Activated CD4-positive, alpha-beta T cell treated with anti-CD3 and anti-CD28 coated beads, Interleukin-2, Interleukin-6, amounts not matched to agents 100 ng/mL and 50 ng/mL, durations not matched to agents 16 hours and 8 hours (primary cell): ENCODE data around the gene CTNNA3.

Experiments used
- DNase-seq: peaks from one replicate; pipeline ENCODE4 v3.0.0-alpha.2; 2020

Gene CTNNA3

DNA sequence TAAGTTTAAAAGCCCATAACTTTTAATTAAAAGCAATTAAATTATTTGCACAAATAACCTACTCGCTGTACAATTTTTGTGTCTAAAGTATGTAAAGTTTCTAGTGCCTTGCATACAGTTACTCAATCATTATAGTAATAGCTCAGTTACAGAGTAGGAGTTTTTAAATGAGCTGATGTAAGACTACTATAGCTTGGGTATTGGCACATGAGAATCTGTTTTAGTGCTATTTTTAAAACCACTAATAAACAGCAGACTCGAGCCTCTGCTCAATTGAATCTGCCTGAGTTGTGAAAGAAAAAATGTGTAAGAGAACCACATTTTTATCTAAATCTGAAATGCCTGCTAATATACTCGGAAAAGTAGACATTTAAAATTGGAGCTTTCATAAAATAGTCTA is 31.1 kb downstream of the CTNNA3 start:
- DNase-seq = no peak

DNA sequence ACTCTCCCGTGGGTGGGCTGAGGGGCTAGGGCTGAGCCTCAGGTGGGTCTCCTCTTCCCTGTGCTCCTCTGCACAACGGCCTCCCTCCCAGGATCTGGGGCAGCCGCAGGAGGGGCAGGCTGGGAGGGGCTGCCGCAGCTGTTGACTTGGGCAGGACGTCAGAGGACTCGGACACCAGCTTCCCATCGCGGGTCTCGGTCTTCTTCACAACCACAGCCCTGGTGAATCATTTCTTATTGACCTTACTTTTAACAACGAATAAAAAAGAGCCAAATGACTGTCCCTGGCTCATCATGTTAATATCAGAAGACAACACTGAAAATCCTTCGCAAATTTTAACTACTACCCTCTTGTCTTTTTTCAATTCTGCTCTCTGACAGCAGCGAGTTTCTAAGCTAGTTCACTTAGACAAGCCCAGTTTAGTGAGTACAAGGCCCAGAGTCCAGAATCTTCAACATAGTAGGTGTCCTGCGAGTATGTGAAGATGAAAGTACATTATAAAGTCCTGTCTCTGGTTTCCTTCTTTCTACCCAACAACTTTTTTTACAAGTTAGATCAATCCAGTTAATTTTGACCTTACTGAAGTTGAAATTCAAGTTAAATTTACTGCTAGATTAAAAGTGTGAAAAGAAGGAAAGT is 32.4 kb downstream of the CTNNA3 start:
- DNase-seq = no peak

DNA sequence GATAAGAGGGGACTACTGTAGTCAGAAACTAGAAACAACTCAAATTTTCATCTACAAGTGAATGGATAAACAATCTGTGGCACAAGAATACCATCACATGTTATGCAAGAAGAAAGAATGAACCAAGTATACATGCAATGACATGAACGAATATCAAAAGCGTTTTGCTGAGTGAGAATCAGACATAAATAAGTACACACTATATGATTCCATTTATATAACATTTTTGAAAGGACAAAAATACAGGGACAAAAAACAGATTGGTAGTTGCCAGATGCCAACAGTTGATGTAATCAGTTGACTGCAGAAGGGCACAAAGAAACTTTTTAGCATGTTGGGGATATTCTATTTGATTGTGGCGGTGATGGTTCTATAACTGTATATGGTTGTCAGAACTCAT is 33.6 kb downstream of the CTNNA3 start:
- DNase-seq = no peak

DNA sequence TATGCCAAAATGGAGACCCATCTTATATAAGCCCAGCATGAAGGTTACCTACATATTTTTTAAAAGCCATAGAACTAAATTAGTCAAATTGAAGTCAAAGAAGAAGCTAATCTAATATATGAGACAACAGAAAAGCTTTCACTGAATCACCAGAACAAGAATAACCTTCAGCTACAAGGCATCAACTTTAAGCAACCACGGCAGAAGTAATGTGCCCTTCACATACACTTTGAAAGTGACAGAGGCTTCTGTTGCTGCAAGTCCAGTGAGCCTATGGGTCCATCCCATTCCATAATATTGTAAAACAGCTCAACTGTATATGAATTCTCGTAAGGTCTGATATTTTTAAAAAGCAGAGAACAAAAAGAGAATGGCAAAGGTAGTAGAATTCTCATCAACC is 36.5 kb downstream of the CTNNA3 start:
- no peak for DNase-seq

DNA sequence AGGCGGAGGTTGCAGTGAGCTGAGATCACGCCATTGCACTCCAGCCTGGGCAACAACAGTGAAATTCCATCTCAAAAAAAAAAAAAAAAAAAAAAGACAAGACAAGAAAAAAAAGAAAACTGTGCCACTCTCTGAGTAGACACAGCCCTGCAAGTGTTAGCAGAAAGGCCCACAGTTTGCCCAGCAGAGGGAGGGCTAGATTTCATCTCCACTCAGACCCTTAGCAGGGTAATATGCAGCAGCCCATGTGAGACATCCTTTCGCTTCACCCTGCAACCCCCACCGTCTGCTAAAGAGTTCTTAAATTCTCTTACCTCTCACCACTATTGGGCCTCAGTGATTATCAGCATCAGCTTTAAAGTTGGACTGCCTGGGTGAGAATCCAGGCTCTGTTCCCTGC is 38.2 kb downstream of the CTNNA3 start:
- DNase-seq = no peak

DNA sequence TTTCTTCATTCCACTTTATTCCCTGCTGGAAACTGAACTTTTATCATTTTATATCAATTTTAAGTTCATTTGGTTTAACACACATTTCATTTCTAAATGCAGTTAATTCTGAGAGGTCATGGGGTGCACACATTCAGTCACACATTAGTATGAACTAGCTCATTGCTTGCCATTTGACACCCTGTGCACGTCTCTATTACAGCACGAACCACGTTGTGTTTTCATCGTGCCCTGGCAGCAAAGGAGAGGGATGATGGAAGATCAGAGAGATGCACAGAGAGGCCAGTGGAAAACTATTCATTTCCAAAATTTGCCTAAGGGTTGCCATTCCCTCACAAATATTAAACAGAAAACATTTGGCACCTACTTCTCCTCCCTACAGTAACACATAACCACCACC is 45.4 kb downstream of the CTNNA3 start:
- DNase-seq = no peak

DNA sequence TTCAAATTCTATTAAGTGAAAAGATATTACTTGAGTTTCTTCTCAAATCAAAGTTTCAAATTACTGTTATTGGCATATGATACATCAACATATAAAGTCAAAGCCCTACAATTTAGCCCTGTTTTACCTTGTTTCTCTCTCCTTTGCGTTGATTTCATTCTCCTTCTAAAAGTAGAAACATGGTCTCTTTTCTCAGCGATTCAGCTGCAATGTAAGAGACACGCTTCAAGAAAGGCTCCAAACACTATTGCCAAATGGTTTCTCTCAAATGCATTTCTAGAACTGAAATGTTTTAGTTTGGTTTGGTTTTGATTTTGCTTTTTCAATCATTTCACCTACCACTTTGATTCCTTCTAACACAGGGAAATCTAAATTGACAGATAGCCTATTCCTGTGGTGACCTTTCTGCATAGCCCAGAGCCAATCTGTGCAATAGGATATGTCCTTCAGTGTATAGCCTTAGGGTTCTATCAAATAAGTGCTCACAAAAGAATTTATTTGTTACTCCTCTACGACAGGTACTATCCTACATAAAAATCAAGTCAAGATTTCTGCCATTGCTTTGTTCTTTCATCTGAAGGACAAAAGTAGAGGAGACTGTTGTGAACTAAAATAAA is 47.3 kb downstream of the CTNNA3 start:
- no peak for DNase-seq

DNA sequence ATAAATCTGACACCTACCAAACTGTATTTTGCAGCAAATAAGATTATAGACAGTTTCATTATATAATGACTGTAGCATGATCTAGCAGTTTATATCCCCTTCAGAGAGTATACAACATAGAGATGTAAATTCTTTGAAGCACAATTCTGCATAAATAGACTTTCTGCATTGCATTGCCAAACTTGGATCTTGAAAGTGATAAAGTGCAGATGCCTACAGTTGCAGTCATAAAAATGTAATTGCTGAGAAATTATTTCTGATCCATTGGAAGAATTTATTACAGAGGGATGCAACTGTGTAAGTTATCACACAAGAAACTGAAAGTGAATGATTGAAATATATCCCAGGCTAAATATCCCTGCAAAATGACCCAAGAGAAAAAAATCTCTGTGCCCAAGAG is 65.1 kb downstream of the CTNNA3 start:
- no peak for DNase-seq

DNA sequence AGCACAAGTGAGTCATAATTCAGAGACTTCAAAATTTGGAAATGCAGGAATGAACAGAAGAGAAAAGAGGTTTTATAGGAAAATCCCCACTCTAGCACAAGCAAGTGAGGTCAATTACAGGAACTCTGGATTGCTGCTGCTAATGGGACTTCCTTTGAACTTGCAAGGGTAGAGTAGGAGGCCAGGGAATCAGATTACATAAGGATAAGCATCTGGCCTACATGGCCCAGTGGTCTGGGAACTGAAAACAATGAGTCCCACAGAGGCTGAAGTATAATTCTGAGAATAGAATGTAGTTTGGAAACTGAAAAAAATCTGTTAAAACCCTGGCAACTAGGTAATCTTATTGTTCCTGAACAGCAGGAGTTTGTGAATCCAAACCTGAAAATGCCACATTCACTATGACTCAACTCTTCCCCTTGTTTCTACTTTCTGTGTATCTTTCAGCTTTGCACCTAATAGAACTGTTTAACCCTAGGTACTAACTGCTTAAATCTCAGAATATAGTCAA is 66.5 kb downstream of the CTNNA3 start:
- no peak for DNase-seq

DNA sequence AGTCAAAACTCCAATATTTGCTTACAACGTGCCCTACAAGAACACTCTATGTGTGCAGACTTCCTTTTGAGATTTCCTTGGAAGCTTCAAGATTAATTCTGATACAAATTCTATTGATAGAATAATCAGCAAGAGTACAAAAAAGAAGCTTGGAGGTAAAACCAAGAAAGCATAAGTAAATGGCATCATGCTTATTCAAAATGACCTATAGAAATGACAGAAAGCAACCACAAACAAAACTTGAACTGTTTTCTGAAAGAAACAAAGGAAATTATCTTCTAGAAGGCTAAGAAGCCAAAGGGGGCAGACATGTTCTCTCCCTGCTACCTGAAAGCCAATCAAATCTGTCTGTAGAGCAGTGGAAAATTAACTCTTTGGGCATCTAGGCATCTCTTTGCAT is 73.0 kb downstream of the CTNNA3 start:
- no peak for DNase-seq

DNA sequence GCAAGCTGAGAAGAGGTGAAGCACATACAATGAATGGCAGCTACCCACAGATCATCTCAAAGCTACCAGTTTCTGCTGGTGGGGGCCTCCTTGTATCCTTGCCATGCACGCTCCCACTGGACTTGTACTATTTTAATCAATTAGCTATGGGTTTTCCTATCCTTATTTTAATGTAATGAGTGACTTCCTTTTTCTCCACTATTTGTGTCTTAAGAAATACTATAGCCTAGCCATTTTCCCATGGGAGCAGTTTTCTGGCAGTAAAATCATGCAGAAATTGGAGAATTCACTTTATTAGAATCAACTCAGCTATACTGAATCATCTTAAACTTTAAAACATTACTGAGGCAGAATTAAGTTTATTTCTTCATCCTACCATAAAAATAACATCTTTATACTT is 73.5 kb downstream of the CTNNA3 start:
- DNase-seq = no peak

DNA sequence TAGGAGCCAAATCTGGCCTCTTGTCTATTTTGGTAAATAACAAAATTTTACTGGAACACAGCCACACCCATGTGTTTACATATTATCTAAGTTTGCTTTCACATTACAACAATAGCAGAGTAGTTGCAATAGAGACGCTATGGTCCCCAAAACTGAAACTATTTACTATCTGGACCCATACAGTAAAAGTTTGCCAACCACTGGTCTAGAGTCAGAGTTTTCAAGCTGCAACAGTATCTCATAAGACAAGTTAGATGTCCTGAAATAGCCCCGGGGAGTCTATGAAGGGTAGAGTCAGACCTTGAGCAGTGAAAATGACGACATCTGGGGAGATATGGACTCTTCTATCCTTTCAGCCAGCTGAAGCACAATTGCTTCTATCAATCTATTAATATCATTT is 74.2 kb downstream of the CTNNA3 start:
- DNase-seq = no peak

DNA sequence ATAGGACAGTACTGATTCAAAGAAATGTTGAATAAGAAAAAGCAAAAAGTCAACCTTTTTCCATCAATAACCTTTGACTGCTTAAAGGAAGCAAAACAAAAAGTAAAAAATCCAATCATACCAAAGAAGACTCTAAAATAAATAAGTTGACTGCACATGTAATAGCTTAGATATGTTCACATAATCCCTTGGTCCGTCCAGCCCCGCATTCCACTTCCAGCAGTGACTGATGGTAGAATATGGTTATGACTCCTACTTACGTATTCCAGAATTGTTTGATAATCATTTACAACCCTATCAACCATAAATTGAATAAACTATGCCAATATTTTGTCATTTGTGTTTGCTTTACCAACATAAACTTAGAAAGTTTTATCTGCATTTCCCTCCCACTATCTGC is 77.9 kb downstream of the CTNNA3 start:
- DNase-seq = no peak

DNA sequence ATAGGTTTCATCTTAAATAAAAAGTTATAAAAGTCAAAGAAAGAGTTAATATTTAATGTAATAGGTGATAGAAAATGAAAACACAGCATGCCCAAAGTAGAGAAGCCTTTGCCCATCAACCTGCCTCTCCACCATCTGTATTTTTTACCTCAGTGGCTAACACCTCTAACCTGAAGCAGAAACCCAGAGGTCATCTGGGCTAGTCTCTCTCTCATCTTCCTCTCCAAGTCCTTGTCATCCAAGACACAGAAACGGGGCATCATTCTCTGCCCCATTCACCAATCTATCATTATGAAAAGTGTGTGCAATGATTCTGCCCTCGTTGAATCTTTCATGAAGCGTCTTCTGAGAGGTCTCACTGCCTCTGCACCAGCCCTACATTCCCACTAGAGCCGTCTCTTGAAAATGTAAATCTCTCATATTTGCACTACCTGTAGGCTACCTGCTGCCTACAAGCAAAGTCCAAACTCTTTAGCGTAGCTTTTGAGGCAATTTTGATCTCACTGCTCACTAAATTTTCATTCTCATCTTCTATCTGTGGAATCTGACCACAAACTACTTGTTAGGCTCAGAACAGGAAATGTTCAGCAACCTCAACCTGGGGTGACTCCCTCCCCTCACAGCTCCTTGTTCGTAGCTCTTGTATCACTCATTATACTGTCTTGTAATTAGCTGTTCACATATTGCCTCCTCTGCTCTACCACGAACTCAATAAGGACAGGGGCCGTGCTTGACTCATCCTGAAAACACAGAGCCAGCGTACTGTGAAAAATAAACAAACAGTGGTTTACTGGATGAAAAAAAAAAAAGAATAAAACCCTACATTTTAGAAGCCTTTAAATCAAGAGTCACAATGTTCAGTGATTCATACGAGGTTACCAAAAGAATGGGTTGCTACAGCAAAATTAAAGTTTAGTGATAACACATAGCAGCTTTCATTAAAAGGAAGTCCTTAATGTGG is 83.1 kb downstream of the CTNNA3 start:
- DNase-seq = peak; percentile 89

DNA sequence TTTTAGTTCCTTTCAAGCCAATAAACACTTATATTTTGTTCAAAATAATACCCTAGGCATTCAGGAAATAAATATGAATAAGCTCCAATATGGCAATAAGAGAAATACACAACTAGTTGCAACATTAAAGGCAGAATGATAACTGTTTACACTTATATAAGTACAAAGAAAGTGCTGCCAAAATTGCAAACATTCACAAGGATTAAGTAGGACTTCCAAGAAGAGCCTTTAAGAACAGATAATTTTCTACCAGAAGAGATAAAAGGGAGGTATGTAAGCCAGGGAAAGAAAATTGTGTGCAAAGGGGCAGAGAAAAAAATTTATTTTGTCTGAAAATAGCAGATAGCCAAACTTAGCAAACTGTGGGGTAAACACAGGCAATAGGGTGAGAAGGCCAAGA is 83.8 kb downstream of the CTNNA3 start:
- DNase-seq = no peak

DNA sequence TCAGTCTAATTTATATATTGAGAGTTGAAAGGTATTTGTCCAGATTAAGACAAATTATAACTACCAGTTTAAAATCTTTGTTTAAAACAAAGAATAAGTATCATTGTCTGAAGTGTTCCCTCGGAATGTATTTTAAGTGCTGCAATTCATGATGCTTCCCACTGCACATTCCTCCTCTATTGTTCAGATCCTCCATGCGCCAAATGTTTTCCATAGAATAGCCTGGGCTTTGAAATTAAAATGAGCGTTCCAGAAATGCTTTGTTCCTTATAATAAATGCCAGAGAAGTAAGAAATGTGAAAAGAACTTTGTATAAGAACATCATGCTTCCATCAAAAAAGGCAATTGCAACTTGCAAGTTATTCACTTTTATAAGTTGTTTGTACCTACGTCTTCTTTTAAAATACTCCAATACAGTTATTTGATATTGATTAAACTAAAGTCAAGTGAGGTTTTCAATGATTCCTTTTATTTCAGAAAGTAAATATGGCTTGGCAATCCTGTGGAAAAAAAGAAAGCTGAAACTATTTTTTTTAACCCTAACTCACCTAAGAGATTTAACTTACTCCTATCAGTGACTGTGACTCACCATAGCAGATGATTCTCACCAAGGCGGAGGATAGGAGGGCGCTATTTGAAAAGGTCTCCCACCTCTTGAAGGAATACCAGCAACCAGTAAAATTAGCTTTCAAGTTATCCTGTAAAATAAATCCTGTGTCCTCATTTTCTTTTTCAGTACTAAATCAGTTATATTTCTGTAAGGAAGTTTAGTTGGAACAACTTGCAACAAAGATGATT is 85.8 kb downstream of the CTNNA3 start:
- no peak for DNase-seq

DNA sequence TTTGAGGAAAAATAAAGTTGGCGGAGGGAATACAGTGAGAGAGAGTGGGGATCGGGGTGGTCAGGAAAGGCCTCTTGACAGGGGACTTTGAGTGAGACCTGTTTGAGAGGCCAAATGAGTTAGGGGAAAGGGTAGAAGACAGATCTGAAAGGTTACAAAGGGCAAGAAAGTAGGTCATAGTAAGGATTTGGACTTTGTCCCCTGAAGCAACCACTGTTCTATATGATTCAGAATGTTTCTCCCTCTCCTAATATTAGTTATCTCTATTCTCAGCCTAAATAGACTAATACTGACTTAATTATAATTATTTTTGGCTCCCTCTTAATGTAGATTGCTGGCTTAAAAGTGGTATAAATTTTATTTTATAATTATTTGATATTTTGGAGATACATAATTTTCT is 88.0 kb downstream of the CTNNA3 start:
- no peak for DNase-seq

DNA sequence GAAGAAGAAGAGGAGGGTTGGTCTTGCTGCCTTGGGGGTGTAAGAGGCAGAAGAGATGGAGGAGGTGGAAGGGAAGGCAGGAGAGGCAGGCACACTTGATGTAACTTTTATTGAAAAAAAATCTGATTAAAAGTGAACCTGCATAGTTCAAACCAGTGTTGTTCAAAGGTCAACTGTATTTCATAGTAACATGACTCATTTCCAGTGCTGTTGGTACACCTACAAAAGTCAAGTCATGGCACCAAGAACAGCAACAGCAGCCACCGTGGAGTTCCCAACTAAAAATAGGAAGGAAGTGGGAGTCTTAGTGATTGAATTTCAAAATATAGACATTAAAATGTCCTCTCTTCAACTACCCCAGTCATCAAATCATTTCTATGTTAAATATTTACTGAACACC is 88.5 kb downstream of the CTNNA3 start:
- DNase-seq = peak; percentile 1

DNA sequence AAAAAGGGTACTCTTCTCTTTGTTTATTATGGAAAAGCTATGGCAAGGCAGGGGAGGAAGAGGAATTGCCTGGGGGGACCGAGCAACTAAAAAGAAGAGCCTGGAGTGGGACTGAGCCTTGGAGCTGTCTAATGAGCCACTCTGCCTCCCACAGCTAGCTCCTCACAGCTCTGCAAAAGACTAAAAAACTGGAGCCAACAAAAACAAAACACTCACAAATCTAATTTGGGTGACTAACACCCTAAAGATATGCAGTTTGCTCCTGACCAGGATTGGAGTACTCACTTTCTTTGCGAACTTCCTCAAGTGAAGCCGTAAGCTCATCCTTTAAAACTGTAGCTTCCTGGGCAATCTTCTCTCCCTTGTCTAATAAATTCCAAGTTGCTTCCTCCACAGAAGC is 89.4 kb downstream of the CTNNA3 start:
- DNase-seq = no peak

DNA sequence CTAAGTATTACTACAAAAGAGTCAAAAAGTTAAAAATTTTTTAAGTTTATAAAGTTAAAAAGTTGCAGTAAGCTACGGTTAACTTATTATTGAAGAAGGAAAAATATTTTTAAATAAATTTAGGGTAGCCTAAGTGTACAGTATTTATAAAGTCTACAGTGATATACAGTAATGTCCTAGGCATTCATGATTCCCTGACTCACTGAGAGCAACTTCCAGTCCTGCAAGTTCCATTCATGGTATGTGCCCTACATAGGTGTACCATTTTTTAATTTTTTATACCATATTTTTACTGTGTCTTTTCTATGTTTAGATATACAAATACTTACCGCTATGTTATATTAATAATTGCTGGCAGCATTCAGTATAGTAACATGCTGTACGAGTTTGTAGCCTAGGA is 92.3 kb downstream of the CTNNA3 start:
- DNase-seq = no peak

DNA sequence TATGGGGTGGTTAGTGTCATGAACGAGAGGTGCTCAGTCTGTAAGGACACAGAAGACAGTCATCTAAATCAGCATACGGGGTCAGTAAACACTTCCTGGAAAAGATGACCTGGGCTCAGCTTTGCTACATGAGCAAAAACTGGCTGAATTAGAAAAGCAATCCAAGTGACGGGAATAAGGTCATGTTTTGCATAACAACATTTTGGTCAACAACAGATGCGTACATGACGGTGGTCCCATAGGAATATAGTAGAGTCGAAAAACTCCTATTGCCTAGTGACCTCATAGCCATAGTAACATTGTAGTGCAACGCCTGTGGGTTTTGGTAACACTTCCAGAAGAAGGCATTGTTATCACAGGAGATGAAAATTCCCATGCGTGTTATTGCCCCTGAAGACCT is 92.9 kb downstream of the CTNNA3 start:
- DNase-seq = no peak

DNA sequence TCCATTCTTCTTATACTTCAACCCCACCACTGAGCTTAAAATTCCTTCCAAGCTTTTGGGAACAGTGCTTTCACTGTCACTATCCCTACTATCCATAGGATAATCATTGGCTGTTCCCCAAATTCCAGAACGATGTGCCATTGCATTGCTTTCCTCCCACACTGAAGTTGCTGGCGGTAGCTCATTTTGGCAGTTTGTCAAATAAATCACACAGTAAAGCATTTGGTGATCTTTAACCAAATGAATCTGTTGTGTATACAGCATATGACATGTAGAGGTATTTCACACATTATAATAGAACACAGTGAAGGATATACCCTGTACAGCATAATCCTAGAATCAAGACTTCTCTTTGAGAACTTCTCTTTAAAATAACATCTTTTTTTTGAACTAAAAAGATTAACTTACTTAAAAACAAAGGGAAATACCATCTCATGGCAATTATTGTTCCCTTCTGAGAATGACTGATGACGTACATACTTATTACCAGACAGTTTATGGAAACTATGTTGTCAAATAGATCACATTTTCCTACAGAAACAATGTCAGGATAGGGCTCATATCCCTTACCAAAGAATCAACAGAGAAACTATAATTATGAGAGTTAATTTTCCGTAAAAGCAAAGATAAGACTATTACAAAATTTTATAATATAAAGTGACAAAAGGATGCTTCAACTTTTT is 93.6 kb downstream of the CTNNA3 start:
- DNase-seq = no peak
